HepG2 (cell line): ENCODE data around the gene QPCT. TPM values are rescaled to one million over a fixed set of nuclear protein-coding genes. Genes with fewer than 3 reads are reported as not detected.

ENCODE experiments used
- FOXJ3 ChIP-seq: sonication (generic); formaldehyde crosslinking; IDR thresholded peaks from 2 replicates; pipeline ENCODE4 v1.4.0; 2020; ENCODE audit warnings: missing genetic modification reagents, mild to moderate bottlenecking, borderline replicate concordance
- HMGXB3 ChIP-seq: sonication (generic); formaldehyde crosslinking; IDR thresholded peaks from 2 replicates; pipeline ENCODE4 v1.4.0; 2020; ENCODE audit warnings: missing genetic modification reagents, borderline replicate concordance
- HNF4A ChIP-seq: sonication (generic); formaldehyde crosslinking; IDR thresholded peaks from 2 replicates; pipeline ENCODE4 v1.4.0; 2020; ENCODE audit warnings: missing genetic modification reagents
- HNRNPL ChIP-seq: fragments of 200-400 bp; formaldehyde crosslinking; IDR thresholded peaks from 2 replicates; pipeline ENCODE4 v1.6.1; 2017; ENCODE audit warnings: mild to moderate bottlenecking, low read depth, low read length
- HOMEZ ChIP-seq: IDR thresholded peaks from 2 replicates; pipeline ENCODE4 v1.6.1; 2016; ENCODE audit warnings: low read depth
- HOXA9 ChIP-seq: sonication (generic); formaldehyde crosslinking; IDR thresholded peaks from 2 replicates; pipeline ENCODE4 v1.8.1; 2022; ENCODE audit warnings: missing genetic modification reagents, mild to moderate bottlenecking, moderate library complexity, borderline replicate concordance
- NFIB ChIP-seq: sonication (generic); formaldehyde crosslinking; IDR thresholded peaks from 2 replicates; pipeline ENCODE4 v1.9.0; 2021; ENCODE audit warnings: missing genetic modification reagents, mild to moderate bottlenecking, borderline replicate concordance
- RFXANK ChIP-seq: IDR thresholded peaks from 2 replicates; pipeline ENCODE4 v1.6.1; 2016
- RXRB ChIP-seq: IDR thresholded peaks from 2 replicates; pipeline ENCODE4 v1.6.1; 2016; ENCODE audit warnings: borderline replicate concordance, missing genetic modification reagents, missing compliant biosample characterization
- SMARCE1 ChIP-seq: fragments of 450-650 bp; IDR thresholded peaks from 2 replicates; pipeline ENCODE4 v1.6.1; 2017; ENCODE audit warnings: borderline replicate concordance
- SP2 ChIP-seq: sonication (generic); formaldehyde crosslinking; IDR thresholded peaks from 2 replicates; pipeline ENCODE4 v1.5.1; 2020; ENCODE audit warnings: mild to moderate bottlenecking, missing genetic modification reagents
- ZNF138 ChIP-seq: sonication (generic); formaldehyde crosslinking; IDR thresholded peaks from 2 replicates; pipeline ENCODE4 v1.5.0; 2020; ENCODE audit warnings: mild to moderate bottlenecking, low read depth, missing genetic modification reagents
- ZNF329 ChIP-seq: sonication (generic); formaldehyde crosslinking; IDR thresholded peaks from 2 replicates; pipeline ENCODE4 v1.9.0; 2021; ENCODE audit warnings: low read depth, mild to moderate bottlenecking, missing genetic modification reagents
- ZNF431 ChIP-seq: sonication (generic); formaldehyde crosslinking; IDR thresholded peaks from 2 replicates; pipeline ENCODE4 v1.9.0; 2022; ENCODE audit warnings: missing genetic modification reagents, low read depth, mild to moderate bottlenecking, borderline replicate concordance
- ZNF496 ChIP-seq: sonication (generic); formaldehyde crosslinking; IDR thresholded peaks from 2 replicates; pipeline ENCODE4 v1.8.1; 2023; ENCODE audit warnings: mild to moderate bottlenecking, moderate library complexity, missing genetic modification reagents; ENCODE audit not compliant: insufficient replicate concordance
- ZNF609 ChIP-seq: sonication (generic); formaldehyde crosslinking; IDR thresholded peaks from 2 replicates; pipeline ENCODE4 v1.4.0; 2020; ENCODE audit warnings: mild to moderate bottlenecking, missing genetic modification reagents, borderline replicate concordance
- ZNF652 ChIP-seq: IDR thresholded peaks from 2 replicates; pipeline ENCODE4 v1.6.1; 2016; ENCODE audit warnings: low read depth, borderline replicate concordance
- polyA plus RNA-seq, 8 experiments: library from polyadenylated mRNA; depleted of rRNA in 3 of 8; stranded (reverse) in 7 of 8; unstranded in 1 of 8; fragments of >200 nt; fragmentation: Illumina TruSeq in 4 of 8; extraction: Trizol in 4 of 8; gene quantifications; 2 replicates each; pipeline versions ENCODE4 v1.2.1 to v1.2.3, GENCODE V29; 2011 to 2016; ENCODE audit warnings: low read depth in 4 of 8, missing spikeins in 1 of 8, mixed read lengths in 1 of 8; ENCODE audit not compliant: insufficient read depth in 1 of 8
- total RNA-seq, 5 experiments: library from RNA; depleted of rRNA; stranded (reverse); fragments of >200 nt; fragmentation: Illumina TruSeq; extraction: Trizol; gene quantifications; 2 replicates each; pipeline ENCODE4 v1.2.3, GENCODE V29; 2016; ENCODE audit warnings: low read depth in 1 of 5

QPCT gene
- total and polyA plus RNA-seq, 2 of the 13 experiments (the other 11 are each of a cell fraction or from before 2014, with no cell fraction given): 0.77 to 1.2 TPM

GRCh38 chr2:37324786-37325624 is 19.4 kb upstream of the QPCT start, which contains the start of gene PRKD3 (continued):
- TF ChIP-seq FOXJ3 (CRISPR knock-in tag): 0 out of 2 replicates have a peak, but pooled peaks have one; percentile 28
- TF ChIP-seq RFXANK: no peak
- TF ChIP-seq HNF4A (CRISPR knock-in tag): no peak; the same call in 1 of the 2 replicates
- TF ChIP-seq RXRB: no peak
- TF ChIP-seq ZNF609: peak; percentile 38; the same call in 1 of the 2 replicates
- no peak for TF ChIP-seq ZNF138 (CRISPR knock-in tag)
- 0 out of 2 replicates have a peak, but pooled peaks have one; percentile 31 for TF ChIP-seq ZNF431 (CRISPR knock-in tag)
- no peak for TF ChIP-seq ZNF652 (CRISPR knock-in tag)
- TF ChIP-seq HMGXB3 (CRISPR knock-in tag): no peak
- TF ChIP-seq ZNF329 (CRISPR knock-in tag): no peak
- TF ChIP-seq NFIB: 0 out of 2 replicates have a peak, but pooled peaks have one; percentile 29
- TF ChIP-seq SMARCE1: no peak
- no peak for TF ChIP-seq HOXA9
- 0 out of 2 replicates have a peak, but pooled peaks have one; percentile 12 for TF ChIP-seq HOMEZ
- no peak for TF ChIP-seq SP2
- no peak for TF ChIP-seq ZNF496 (CRISPR knock-in tag)
- no peak for TF ChIP-seq HNRNPL
